CD4-positive, CD25-positive, alpha-beta regulatory T cell (primary cell): ENCODE results near the gene CRYM. TPM values are rescaled to one million over a fixed set of nuclear protein-coding genes. Genes with fewer than 3 reads are reported as not detected.
"Not testable (repeated sequence)": the region's sequence is repeated elsewhere in the genome, so short reads cannot be mapped to it uniquely, and the experiment has no call there.

Source experiments
- ATAC-seq, 2 donors: fragments of 150-1000 bp; cut with Tn5 transposase; one replicate each; pipeline ENCODE4 v1.10.0; 2021; ENCODE audit warnings: low read depth in 2 of 2, moderate number of reproducible peaks in 2 of 2, moderate library complexity in 1 of 2
- DNase-seq, 3 donors: peaks; one replicate each; pipeline versions ENCODE4 v3.0.0 to v3.0.0-alpha.2; 2012 to 2022; ENCODE audit warnings: mixed read lengths in 1 of 3
- H3K27ac ChIP-seq: one replicate; pipeline ENCODE4 v1.7.0; 2013; ENCODE audit warnings: mild to moderate bottlenecking, low read length; ENCODE audit not compliant: insufficient read depth, poor library complexity, severe bottlenecking
- H3K27me3 ChIP-seq: one replicate; pipeline ENCODE4 v1.7.0; 2013; ENCODE audit warnings: low read length; ENCODE audit not compliant: control insufficient read depth, insufficient read depth
- H3K36me3 ChIP-seq: one replicate; pipeline ENCODE4 v1.7.0; 2013; ENCODE audit warnings: mild to moderate bottlenecking, low read length, moderate library complexity; ENCODE audit not compliant: control insufficient read depth, insufficient read depth
- H3K4me1 ChIP-seq: 2 replicates; pipeline ENCODE4 v1.7.0; 2013; ENCODE audit warnings: mild to moderate bottlenecking, low read length; ENCODE audit not compliant: insufficient read depth, control insufficient read depth, poor library complexity, severe bottlenecking
- H3K4me3 ChIP-seq: one replicate; pipeline ENCODE4 v1.7.0; 2013; ENCODE audit warnings: low read depth, mild to moderate bottlenecking, low read length, moderate library complexity
- H3K9me3 ChIP-seq, 2 experiments: 1 replicate in 1 of 2; 2 replicates in 1 of 2; pipeline ENCODE4 v1.7.0; 2013; ENCODE audit warnings: low read length in 2 of 2, mild to moderate bottlenecking in 1 of 2, moderate library complexity in 1 of 2; ENCODE audit not compliant: control insufficient read depth in 2 of 2
- H3K27ac Mint-ChIP-seq, 3 donors: one replicate each; pipeline ENCODE4 v1.8.0; 2020 to 2022; ENCODE audit warnings: mild to moderate bottlenecking in 3 of 3, mixed read lengths in 3 of 3, moderate library complexity in 2 of 3
- H3K27me3 Mint-ChIP-seq: one replicate; pipeline ENCODE4 v1.8.0; 2022; ENCODE audit warnings: mild to moderate bottlenecking, mixed read lengths
- H3K36me3 Mint-ChIP-seq: one replicate; pipeline ENCODE4 v1.8.0; 2020; ENCODE audit warnings: mixed read lengths
- H3K4me1 Mint-ChIP-seq, 4 donors: one replicate each; pipeline ENCODE4 v1.8.0; 2020 to 2022; ENCODE audit warnings: mixed read lengths in 4 of 4, mild to moderate bottlenecking in 1 of 4
- H3K4me3 Mint-ChIP-seq, 4 donors: one replicate each; pipeline ENCODE4 v1.8.0; 2020 to 2022; ENCODE audit warnings: mild to moderate bottlenecking in 4 of 4, mixed read lengths in 4 of 4, moderate library complexity in 3 of 4
- H3K9me3 Mint-ChIP-seq, 7 donors: one replicate each; pipeline ENCODE4 v1.8.0; 2020 to 2022; ENCODE audit warnings: mixed read lengths in 7 of 7, mild to moderate bottlenecking in 3 of 7, moderate library complexity in 2 of 7
- polyA plus RNA-seq, 4 donors: library from polyadenylated mRNA; unstranded; fragments of 300-500 nt; fragmentation: Illumina TruSeq; gene quantifications; one replicate each; pipeline ENCODE4 v1.2.3, GENCODE V29; 2021
- total RNA-seq: library from RNA; stranded (reverse); gene quantifications from one replicate; pipeline ENCODE4 v1.2.3, GENCODE V29; 2022

Gene CRYM
- total RNA-seq, result not detected
- not detected for polyA plus RNA-seq

- Mint-ChIP-seq H3K27me3 (peaks cover 56% of the 10 kb centered on the region), H3K4me3 (peak within 1 kb of the TSS in 1 of 4 donors; percentile 36), H3K4me1 (peaks cover 0 to 8% (median 0%) of the 10 kb centered on the region in 4 donors), H3K9me3 (no peaks in the 10 kb centered on the region), H3K27ac (no peak within 1 kb of the TSS), H3K36me3 (no peaks in the 10 kb centered on the region)
- H3K27me3 ChIP-seq, result peaks cover 34% of the 10 kb centered on the region
- no peaks in the 10 kb centered on the region for H3K36me3 ChIP-seq
- H3K4me1 ChIP-seq, result peaks cover 7% of the 10 kb centered on the region
- no peak within 1 kb of the TSS for H3K4me3 ChIP-seq
- H3K27ac ChIP-seq, result no peak within 1 kb of the TSS
- peak in 1 of 3 donors; percentile 45 for DNase-seq
- peak; percentile 42 to 58 for ATAC-seq
- no peaks in the 10 kb centered on the region for H3K9me3 ChIP-seq
Observed at GRCh38 chr16:21277927-21278706, at the start of gene CRYM. Gene CRYM (minus strand): TSS chr16:21278290. CDS start chr16:21278251, 39 bp downstream.

- Histone ChIP-seq H3K27me3 (peaks cover 3% of the 10 kb centered on the region), H3K4me3 (no peak overlapping the region), H3K9me3 (no peaks in the 10 kb centered on the region), H3K27ac (no peak overlapping the region), H3K36me3 (no peaks in the 10 kb centered on the region), H3K4me1 (no peaks in the 10 kb centered on the region)
- Mint-ChIP-seq H3K27me3 (peaks cover 12% of the 10 kb centered on the region), H3K36me3 (no peaks in the 10 kb centered on the region), H3K4me3 (no peak overlapping the region), H3K27ac (peak overlapping the region in 1 of 3 donors; percentile 63), H3K9me3 (peaks cover 0 to 22% (median 6%) of the 10 kb centered on the region in 7 donors), H3K4me1 (no peaks in the 10 kb centered on the region)
- no peak for DNase-seq
- ATAC-seq, result no peak
Observed at GRCh38 chr16:21327046-21327445, 49.0 kb upstream of the CRYM start.

DNA sequence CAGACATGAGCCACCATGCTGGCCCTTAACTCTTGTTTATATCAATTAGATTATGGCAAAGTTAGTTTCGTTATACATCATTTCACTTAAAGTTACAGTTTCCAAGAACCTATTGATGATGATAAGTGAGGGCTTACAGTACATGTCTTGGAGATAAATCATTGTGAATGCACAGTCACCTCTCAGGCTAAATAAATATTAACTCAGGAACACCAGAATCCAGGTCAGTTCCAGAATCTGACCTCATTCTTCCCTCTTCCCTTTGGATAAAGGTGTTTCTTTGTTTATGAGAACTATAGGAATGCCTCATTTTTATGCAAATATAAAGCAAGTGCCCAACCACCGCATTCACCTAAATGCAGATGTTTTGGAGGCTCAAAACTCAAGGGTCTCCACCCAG, 48.4 kb upstream of the CRYM start:
- H3K27ac Mint-ChIP-seq, result no peak overlapping the region
- no peak for DNase-seq
- Histone ChIP-seq H3K27ac (no peak overlapping the region), H3K36me3 (no peaks in the 10 kb centered on the region), H3K27me3 (peaks cover 3% of the 10 kb centered on the region), H3K4me3 (no peak overlapping the region), H3K4me1 (no peaks in the 10 kb centered on the region), H3K9me3 (no peaks in the 10 kb centered on the region)
- peaks cover 15% of the 10 kb centered on the region for H3K27me3 Mint-ChIP-seq
- no peak overlapping the region for H3K4me3 Mint-ChIP-seq
- ATAC-seq, result no peak
- H3K36me3 Mint-ChIP-seq, result no peaks in the 10 kb centered on the region
- H3K4me1 Mint-ChIP-seq, result no peaks in the 10 kb centered on the region
- peaks cover 0 to 22% (median 5%) of the 10 kb centered on the region in 7 donors for H3K9me3 Mint-ChIP-seq

GRCh38 chr16:21324267-21324666, 46.2 kb upstream of the CRYM start:
- Histone ChIP-seq H3K4me3 (no peak overlapping the region), H3K27me3 (peaks cover 6% of the 10 kb centered on the region), H3K9me3 (no peaks in the 10 kb centered on the region), H3K27ac (no peak overlapping the region), H3K36me3 (no peaks in the 10 kb centered on the region), H3K4me1 (no peaks in the 10 kb centered on the region)
- H3K4me3 Mint-ChIP-seq, result no peak overlapping the region
- H3K27ac Mint-ChIP-seq, result no peak overlapping the region
- H3K27me3 Mint-ChIP-seq, result peaks cover 27% of the 10 kb centered on the region
- no peak for ATAC-seq
- H3K9me3 Mint-ChIP-seq, result peaks cover 0 to 15% (median 4%) of the 10 kb centered on the region in 7 donors
- H3K36me3 Mint-ChIP-seq, result no peaks in the 10 kb centered on the region
- no peaks in the 10 kb centered on the region for H3K4me1 Mint-ChIP-seq
- DNase-seq, result no peak

DNA sequence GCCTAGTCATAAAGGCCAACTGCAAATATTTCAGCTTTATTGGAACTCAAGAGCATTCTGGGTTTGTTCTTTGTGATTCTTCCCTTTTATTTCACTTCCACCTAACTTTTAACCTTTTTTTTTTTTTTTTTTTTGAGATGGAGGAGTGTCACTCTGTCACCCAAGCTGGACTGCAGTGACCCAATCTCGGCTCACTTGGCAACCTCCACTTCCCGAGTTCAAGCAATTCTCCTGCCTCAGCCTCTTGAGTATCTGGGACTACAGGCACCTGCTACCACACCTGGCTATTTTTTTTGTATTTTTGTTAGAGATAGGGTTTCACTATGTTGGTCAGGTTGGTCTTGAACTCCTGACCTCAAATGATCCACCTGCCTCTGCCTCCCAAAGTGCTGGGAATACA, 44.2 kb upstream of the CRYM start:
- not testable (repeated sequence) for ATAC-seq, H3K4me3 ChIP-seq, H3K4me1 ChIP-seq, H3K9me3 ChIP-seq, H3K27ac ChIP-seq, H3K27me3 ChIP-seq, H3K36me3 Mint-ChIP-seq, H3K9me3 Mint-ChIP-seq, H3K27ac Mint-ChIP-seq, DNase-seq, H3K4me3 Mint-ChIP-seq, H3K4me1 Mint-ChIP-seq, H3K36me3 ChIP-seq
- peaks cover 33% of the 10 kb centered on the region for H3K27me3 Mint-ChIP-seq

GRCh38 chr16:21321736-21322135, 43.6 kb upstream of the CRYM start:
- ATAC-seq, result no peak
- H3K4me3 Mint-ChIP-seq, result no peak overlapping the region
- H3K27me3 Mint-ChIP-seq, result peaks cover 33% of the 10 kb centered on the region

DNA sequence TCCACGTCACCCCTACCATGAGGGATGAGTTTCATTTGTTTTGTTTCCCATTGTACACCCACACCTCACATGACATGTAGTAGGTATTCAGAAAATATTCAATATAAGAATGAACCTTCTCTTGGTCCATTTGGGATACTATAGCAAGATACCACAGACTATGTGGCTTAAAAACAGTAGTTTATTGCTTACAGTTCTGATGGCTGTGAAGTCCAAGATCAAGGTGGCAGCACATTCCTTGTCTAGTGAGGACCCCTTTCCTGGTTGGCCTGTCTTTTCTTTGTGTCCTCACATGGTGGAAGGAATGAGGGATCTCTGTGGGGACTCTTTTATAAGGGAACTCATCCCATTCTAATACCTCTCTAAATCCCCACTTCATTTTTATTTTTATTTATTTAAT, 36.2 kb upstream of the CRYM start:
- no peaks in the 10 kb centered on the region for H3K36me3 Mint-ChIP-seq
- H3K4me3 Mint-ChIP-seq, result no peak overlapping the region
- DNase-seq, result no peak

More at GRCh38 chr16:21321736-21322135, 43.6 kb upstream of the CRYM start:
- Mint-ChIP-seq H3K9me3 (no peaks in the 10 kb centered on the region), H3K4me1 (no peaks in the 10 kb centered on the region), H3K36me3 (no peaks in the 10 kb centered on the region), H3K27ac (no peak overlapping the region)
- Histone ChIP-seq H3K4me1 (no peaks in the 10 kb centered on the region), H3K9me3 (no peaks in the 10 kb centered on the region), H3K4me3 (no peak overlapping the region), H3K36me3 (no peaks in the 10 kb centered on the region), H3K27ac (no peak overlapping the region), H3K27me3 (peaks cover 6% of the 10 kb centered on the region)
- DNase-seq, result no peak

DNA sequence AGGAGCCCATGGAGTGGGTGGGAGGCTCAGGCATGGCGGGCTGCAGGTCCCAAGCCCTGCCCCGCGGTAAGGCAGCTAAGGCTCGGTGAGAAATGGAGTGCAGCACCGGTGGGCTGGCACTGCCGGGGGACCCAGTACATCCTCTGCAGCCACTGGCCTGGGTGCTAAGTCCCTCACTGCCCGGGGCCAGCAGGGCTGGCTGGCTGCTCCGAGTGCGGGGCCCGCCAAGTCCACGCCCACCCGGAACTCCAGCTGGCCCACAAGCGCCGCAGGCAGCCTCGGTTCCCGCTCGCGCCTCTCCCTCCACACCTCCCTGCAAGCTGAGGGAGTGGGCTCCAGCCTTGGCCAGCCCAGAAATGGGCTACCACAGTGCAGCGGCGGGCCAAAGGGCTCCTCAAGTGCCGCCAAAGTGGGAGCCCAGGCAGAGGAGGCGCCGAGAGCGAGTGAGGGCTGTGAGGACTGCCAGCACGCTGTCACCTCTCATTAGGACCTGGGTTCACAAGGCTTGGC, 34.8 kb upstream of the CRYM start:
- peaks cover 59% of the 10 kb centered on the region for H3K27me3 Mint-ChIP-seq
- H3K9me3 Mint-ChIP-seq, H3K36me3 Mint-ChIP-seq, H3K27me3 ChIP-seq, H3K4me3 ChIP-seq, DNase-seq, H3K4me3 Mint-ChIP-seq, H3K36me3 ChIP-seq, ATAC-seq, H3K4me1 Mint-ChIP-seq, H3K27ac Mint-ChIP-seq, H3K4me1 ChIP-seq, H3K9me3 ChIP-seq, H3K27ac ChIP-seq: not testable (repeated sequence)

More for the DNA sequence above, 36.2 kb upstream of the CRYM start:
- no peaks in the 10 kb centered on the region for H3K4me1 Mint-ChIP-seq
- Histone ChIP-seq H3K4me3 (no peak overlapping the region), H3K9me3 (no peaks in the 10 kb centered on the region), H3K4me1 (no peaks in the 10 kb centered on the region), H3K36me3 (no peaks in the 10 kb centered on the region), H3K27me3 (peaks cover under 1% of the 10 kb centered on the region), H3K27ac (no peak overlapping the region)
- H3K27me3 Mint-ChIP-seq, result peaks cover 55% of the 10 kb centered on the region
- H3K27ac Mint-ChIP-seq, result no peak overlapping the region
- no peak for ATAC-seq
- H3K9me3 Mint-ChIP-seq, result peaks cover 0 to 2% (median 0%) of the 10 kb centered on the region in 7 donors
